AG04449 (cell line): ENCODE measurements around the gene CLN6.
"Not testable (repeated sequence)": the region's sequence is repeated elsewhere in the genome, so short reads cannot be mapped to it uniquely, and the experiment has no call there.

Experiments
- CTCF ChIA-PET: fragments of 350-600 bp; formaldehyde crosslinking; extraction: SDS; loops from one replicate; lab custom pipeline; 2021; ENCODE audit warnings: antibody characterized with exemption; lab: Yijun Ruan, JAX
- POLR2A ChIA-PET: fragments of 400-600, 350-600 bp; formaldehyde crosslinking; extraction: SDS; loops from one replicate; lab custom pipeline; 2020; ENCODE audit warnings: antibody characterized with exemption, inconsistent platforms; lab: Yijun Ruan, JAX
- DNase-seq: peaks from one replicate; pipeline ENCODE4 v3.0.0-alpha.2; 2010; ENCODE audit warnings: low read depth, low spot score
- H3K4me3 ChIP-seq: 2 replicates; pipeline ENCODE4 v1.5.1; 2011; ENCODE audit warnings: low read depth, mild to moderate bottlenecking, control low read depth, low read length
- TF ChIP-seq, protein P1 (sequence below): IDR thresholded peaks from one replicate; pipeline ENCODE4 v1.5.1; 2011; ENCODE audit warnings: mild to moderate bottlenecking, moderate library complexity, low read length, control low read depth, inconsistent platforms; ENCODE audit not compliant: insufficient read depth; ENCODE audit errors: missing control alignments

CLN6 gene

GRCh38 chr15:68228143-68228970, 1.2 kb downstream of the CLN6 start:
- DNase-seq = no peak
- TF ChIP-seq, protein P1, sequence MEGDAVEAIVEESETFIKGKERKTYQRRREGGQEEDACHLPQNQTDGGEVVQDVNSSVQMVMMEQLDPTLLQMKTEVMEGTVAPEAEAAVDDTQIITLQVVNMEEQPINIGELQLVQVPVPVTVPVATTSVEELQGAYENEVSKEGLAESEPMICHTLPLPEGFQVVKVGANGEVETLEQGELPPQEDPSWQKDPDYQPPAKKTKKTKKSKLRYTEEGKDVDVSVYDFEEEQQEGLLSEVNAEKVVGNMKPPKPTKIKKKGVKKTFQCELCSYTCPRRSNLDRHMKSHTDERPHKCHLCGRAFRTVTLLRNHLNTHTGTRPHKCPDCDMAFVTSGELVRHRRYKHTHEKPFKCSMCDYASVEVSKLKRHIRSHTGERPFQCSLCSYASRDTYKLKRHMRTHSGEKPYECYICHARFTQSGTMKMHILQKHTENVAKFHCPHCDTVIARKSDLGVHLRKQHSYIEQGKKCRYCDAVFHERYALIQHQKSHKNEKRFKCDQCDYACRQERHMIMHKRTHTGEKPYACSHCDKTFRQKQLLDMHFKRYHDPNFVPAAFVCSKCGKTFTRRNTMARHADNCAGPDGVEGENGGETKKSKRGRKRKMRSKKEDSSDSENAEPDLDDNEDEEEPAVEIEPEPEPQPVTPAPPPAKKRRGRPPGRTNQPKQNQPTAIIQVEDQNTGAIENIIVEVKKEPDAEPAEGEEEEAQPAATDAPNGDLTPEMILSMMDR = no peak
- POLR2A ChIA-PET = no interaction called here

DNA sequence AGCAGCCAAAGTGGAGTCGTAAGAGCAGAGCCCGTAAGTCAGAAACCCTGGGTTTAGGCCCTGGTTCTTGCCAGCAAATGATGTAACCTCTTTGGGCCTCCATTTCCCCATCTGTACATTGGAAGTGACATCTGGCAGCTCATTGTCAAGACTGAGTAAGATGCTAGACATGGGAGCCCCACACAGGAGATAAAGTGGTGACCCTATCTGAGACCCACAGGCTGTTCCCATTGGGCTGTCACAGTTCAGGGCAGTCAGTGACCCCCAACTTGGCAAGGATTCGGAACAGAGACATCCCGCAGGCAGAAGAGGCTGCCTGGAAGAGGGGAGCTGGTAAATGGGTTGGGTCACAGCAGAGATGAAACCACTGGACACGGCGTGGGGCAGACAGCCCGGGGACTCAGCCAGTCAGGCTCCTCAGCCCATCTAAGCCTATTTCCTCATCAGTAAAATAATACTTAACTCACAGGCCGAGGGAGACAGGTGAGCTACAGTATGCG, 1.8 kb downstream of the CLN6 start:
- TF ChIP-seq, protein P1 = no peak
- CTCF ChIA-PET = interaction anchor here (1.9 to 7.0 kb wide), 3 partner anchors 13 to 26 kb away, joined by 7 to 40 read pairs (median 27); no protein-coding TSS in a partner anchor
- H3K4me3 ChIP-seq = no peak overlapping the region
- no peak for DNase-seq
- POLR2A ChIA-PET = no interaction called here

More at GRCh38 chr15:68228143-68228970, 1.2 kb downstream of the CLN6 start:
- peak overlapping the region; percentile 77 for H3K4me3 ChIP-seq
- CTCF ChIA-PET = interaction anchor here (1.9 to 7.0 kb wide), 3 partner anchors 13 to 25 kb away, joined by 7 to 40 read pairs (median 27); no protein-coding TSS in a partner anchor

DNA sequence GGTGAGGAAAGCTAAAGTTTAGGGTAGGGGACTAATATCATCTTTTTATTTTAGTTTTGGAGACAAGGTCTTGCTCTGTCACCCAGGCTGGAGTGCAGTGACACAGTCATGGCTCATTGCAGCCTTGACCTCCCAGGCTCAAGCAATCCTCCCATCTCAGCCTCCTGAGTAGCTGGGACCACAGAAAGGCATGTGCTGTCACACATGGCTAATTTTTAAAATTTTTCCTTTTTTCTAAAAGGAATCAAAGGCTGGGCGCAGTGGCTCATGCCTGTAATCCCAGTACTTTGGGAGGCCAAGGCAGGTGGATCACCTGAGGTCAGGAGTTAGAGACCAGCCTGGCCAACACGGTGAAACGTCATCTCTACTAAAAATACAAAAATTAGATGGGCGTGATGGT, 4.1 kb downstream of the CLN6 start:
- DNase-seq, POLR2A ChIA-PET, H3K4me3 ChIP-seq: not testable (repeated sequence)
- CTCF ChIA-PET = interaction anchor here (1.3 to 5.6 kb wide), 4 partner anchors 10 to 362 kb away, joined by 3 to 40 read pairs (median 8); no protein-coding TSS in a partner anchor

- TF ChIP-seq, protein P1 = no peak
- ChIA-PET POLR2A (no interaction called here), CTCF (interaction anchor here (1.1 to 5.6 kb wide), 5 partner anchors 9 to 361 kb away, joined by 3 to 40 read pairs (median 4); no protein-coding TSS in a partner anchor)
- H3K4me3 ChIP-seq = no peak overlapping the region
- DNase-seq = no peak
Observed at GRCh38 chr15:68224546-68225250, 4.8 kb downstream of the CLN6 start.

DNA sequence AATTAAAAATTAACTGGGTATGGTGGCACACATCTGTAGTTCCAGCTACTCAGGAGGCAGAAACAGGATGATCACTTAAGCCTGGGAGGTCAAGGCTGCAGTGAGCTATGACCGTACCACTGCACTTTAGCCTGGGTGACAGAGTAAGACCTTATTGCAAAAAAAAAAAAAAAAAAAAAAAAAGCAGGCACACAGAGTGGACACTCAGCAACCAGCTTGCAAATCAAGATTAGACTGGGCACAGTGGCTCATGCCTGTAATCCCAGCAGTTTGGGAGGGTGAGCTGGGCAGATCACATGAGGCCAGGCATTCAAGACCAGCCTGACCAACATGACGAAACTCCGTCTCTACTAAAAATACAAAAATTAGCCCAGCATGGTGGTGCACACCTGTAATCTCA, 5.4 kb downstream of the CLN6 start:
- no peak overlapping the region for H3K4me3 ChIP-seq
- ChIA-PET POLR2A (no interaction called here), CTCF (interaction anchor here (1.1 to 5.6 kb wide), 4 partner anchors 11 to 361 kb away, joined by 3 to 40 read pairs (median 8); no protein-coding TSS in a partner anchor)
- DNase-seq = no peak
- TF ChIP-seq, protein P1 = no peak

GRCh38 chr15:68223171-68223570, 6.4 kb downstream of the CLN6 start:
- no peak overlapping the region for H3K4me3 ChIP-seq
- TF ChIP-seq, protein P1 = no peak
- no peak for DNase-seq
- ChIA-PET POLR2A (no interaction called here), CTCF (interaction anchor here (1.1 to 1.4 kb wide), 2 partner anchors 10 to 12 kb away, joined by 3 to 9 read pairs; no protein-coding TSS in a partner anchor)

GRCh38 chr15:68222432-68222743, 7.1 kb downstream of the CLN6 start:
- POLR2A ChIA-PET, H3K4me3 ChIP-seq, DNase-seq: not testable (repeated sequence)
- CTCF ChIA-PET = interaction anchor here (1.4 kb wide), 1 partner anchor 11 kb away, joined by 9 read pairs; no protein-coding TSS in a partner anchor

DNA sequence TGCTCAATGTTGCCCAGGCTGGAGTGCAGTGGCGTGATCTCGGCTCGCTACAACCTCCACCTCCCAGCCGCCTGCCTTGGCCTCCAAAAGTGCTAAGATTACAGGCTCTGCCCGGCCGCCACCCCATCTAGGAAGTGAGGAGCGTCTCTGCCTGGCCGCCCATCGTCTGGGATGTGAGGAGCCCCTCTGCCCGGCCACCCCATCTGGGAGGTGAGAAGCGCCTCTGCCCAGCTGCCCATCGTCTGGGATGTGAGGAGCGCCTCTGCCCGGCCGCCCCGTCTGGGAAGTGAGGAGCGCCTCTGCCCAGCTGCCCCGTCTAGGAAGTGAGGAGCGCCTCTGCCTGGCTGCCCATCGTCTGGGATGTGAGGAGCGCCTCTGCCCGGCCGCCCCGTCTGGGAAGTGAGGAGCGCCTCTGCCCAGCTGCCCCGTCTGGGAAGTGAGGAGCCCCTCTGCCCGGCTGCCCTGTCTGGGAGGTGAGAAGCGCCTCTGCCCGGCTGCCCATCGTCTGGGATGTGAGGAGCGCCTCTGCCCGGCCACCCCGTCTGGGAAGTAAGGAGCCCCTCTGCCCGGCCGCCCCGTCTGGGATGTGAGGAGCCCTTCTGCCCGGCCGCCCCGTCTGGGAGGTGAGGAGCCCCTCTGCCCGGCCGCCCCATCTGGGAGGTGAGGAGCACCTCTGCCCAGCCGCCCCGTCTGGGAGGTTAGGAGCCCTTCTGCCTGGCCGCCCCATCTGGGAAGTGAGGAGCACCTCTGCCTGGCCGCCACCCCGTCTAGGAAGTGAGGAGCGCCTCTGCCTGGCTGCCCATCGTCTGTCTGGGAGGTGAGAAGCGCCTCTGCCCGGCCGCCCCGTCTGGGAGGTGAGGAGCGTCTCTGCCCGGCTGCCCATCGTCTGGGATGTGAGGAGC, 7.7 kb downstream of the CLN6 start:
- H3K4me3 ChIP-seq, POLR2A ChIA-PET, DNase-seq: not testable (repeated sequence)
- CTCF ChIA-PET = interaction anchor here (1.4 kb wide), 1 partner anchor 11 kb away, joined by 9 read pairs; no protein-coding TSS in a partner anchor
